Measurements from ENCODE around the gene SUPT20HL2. TPM values are rescaled to one million over a fixed set of nuclear protein-coding genes. Genes with fewer than 3 reads are reported as not detected.
"Not testable (repeated sequence)": the region's sequence is repeated elsewhere in the genome, so short reads cannot be mapped to it uniquely, and the experiment has no call there.

The SUPT20HL2 gene
- total RNA-seq (2014; rRNA removed; shearing (Covaris generic)): 0.14 TPM in 1 of 2 replicates, not detected in the other

DNA sequence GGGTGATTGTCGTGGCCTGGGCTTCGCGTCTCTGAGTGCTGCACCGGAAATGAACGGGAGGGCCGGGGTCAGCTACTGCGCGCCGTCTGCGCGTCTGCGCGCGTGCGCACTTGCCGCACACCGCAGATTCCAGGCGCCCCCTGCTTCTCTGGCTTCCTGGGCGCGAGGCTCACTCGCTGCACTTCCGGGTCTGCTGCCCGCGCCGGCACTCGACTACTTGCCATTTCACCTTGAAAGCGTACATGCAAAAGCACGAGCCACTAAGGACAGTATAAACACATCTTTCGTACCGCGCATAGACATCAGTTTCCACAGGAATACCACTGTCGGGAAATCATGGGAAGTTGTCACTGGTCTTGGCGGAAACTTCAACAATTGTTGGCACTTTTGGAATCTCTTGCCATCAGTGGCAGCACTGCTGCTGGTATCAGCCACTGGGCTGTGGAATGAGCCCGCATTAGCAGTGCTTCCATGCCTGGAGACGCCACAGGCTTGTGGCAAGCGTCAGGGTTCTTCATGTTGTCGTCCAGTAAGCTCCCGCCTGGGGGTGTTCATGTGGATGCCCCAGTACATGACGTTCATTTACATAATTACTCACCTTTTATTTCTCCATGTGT, at the start of gene SUPT20HL2:
Gene SUPT20HL2 (minus strand): TSS at position 51 of the 617 bp plus-strand sequence. CDS start 754 bp downstream, outside the sequence.
- no peak for DNase-seq
- no peaks in the 10 kb centered on the region for H3K36me3 ChIP-seq (replicated peaks; ENCODE audit: control insufficient read depth, insufficient read depth, low read length)
- H3K27me3 ChIP-seq (ENCODE audit: control insufficient read depth, insufficient read depth, low read length): no peaks in the 10 kb centered on the region
- H3K4me3 ChIP-seq (ENCODE audit: insufficient read depth, low read depth, low read length): no peak within 1 kb of the TSS

GRCh38 chrX:24362089-24362745, 48.3 kb upstream of the SUPT20HL2 start:
- not testable (repeated sequence) for DNase-seq; H3K27me3 ChIP-seq (ENCODE audit: control insufficient read depth, insufficient read depth, low read length); H3K36me3 ChIP-seq (replicated peaks; ENCODE audit: control insufficient read depth, insufficient read depth, low read length); H3K4me3 ChIP-seq (ENCODE audit: insufficient read depth, low read depth, low read length)

GRCh38 chrX:24360272-24360671, 46.4 kb upstream of the SUPT20HL2 start, which contains the start of gene SUPT20HL1:
SUPT20HL1 (plus strand) TSS chrX:24360639; CDS start chrX:24362761, 2,122 bp downstream.
- Histone ChIP-seq H3K36me3 (replicated peaks; ENCODE audit: control insufficient read depth, insufficient read depth, low read length) (no peaks in the 10 kb centered on the region), H3K27me3 (ENCODE audit: control insufficient read depth, insufficient read depth, low read length) (no peaks in the 10 kb centered on the region), H3K4me3 (ENCODE audit: insufficient read depth, low read depth, low read length) (no peak within 1 kb of the TSS)
- no peak for DNase-seq

GRCh38 chrX:24357106-24357505, 43.2 kb upstream of the SUPT20HL2 start:
- Histone ChIP-seq H3K27me3 (ENCODE audit: control insufficient read depth, insufficient read depth, low read length) (no peaks in the 10 kb centered on the region), H3K36me3 (replicated peaks; ENCODE audit: control insufficient read depth, insufficient read depth, low read length) (no peaks in the 10 kb centered on the region), H3K4me3 (ENCODE audit: insufficient read depth, low read depth, low read length) (no peak overlapping the region)
- DNase-seq: no peak

- Histone ChIP-seq H3K4me3 (ENCODE audit: insufficient read depth, low read depth, low read length) (no peak overlapping the region), H3K27me3 (ENCODE audit: control insufficient read depth, insufficient read depth, low read length) (no peaks in the 10 kb centered on the region), H3K36me3 (replicated peaks; ENCODE audit: control insufficient read depth, insufficient read depth, low read length) (no peaks in the 10 kb centered on the region)
- no peak for DNase-seq
These were observed 41.2 kb upstream of the SUPT20HL2 start for GRCh38 chrX:24355095-24355494.

GRCh38 chrX:24350217-24350616, 36.3 kb upstream of the SUPT20HL2 start:
- H3K36me3 ChIP-seq (replicated peaks; ENCODE audit: control insufficient read depth, insufficient read depth, low read length): no peaks in the 10 kb centered on the region
- no peak overlapping the region for H3K4me3 ChIP-seq (ENCODE audit: insufficient read depth, low read depth, low read length)
- no peak for DNase-seq
- H3K27me3 ChIP-seq (ENCODE audit: control insufficient read depth, insufficient read depth, low read length): no peaks in the 10 kb centered on the region

DNA sequence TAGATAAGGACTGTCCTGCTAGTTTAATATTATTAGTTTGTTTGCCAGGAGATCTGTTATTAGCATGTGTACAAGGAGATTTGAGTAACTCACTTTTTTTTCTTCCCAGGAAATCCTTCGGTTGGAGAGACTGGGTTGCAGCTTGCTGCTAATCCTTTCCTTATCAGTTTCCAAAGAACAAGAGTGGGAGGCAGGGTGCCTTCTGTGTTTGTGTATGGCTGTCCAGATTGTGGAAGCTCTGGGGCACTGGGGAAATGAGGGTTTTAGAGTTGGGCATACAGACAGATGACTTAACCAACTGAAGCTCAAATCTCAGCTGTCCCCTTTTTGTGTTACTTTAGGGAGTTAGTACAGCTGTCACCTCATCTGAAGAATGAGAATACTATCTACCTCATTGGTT, 34.0 kb upstream of the SUPT20HL2 start:
- Histone ChIP-seq H3K36me3 (replicated peaks; ENCODE audit: control insufficient read depth, insufficient read depth, low read length) (no peaks in the 10 kb centered on the region), H3K4me3 (ENCODE audit: insufficient read depth, low read depth, low read length) (no peak overlapping the region), H3K27me3 (ENCODE audit: control insufficient read depth, insufficient read depth, low read length) (no peaks in the 10 kb centered on the region)
- DNase-seq: no peak

- DNase-seq: no peak
- no peaks in the 10 kb centered on the region for H3K36me3 ChIP-seq (replicated peaks; ENCODE audit: control insufficient read depth, insufficient read depth, low read length)
- no peaks in the 10 kb centered on the region for H3K27me3 ChIP-seq (ENCODE audit: control insufficient read depth, insufficient read depth, low read length)
- no peak overlapping the region for H3K4me3 ChIP-seq (ENCODE audit: insufficient read depth, low read depth, low read length)
These were observed 29.9 kb upstream of the SUPT20HL2 start for GRCh38 chrX:24343719-24344118.

DNA sequence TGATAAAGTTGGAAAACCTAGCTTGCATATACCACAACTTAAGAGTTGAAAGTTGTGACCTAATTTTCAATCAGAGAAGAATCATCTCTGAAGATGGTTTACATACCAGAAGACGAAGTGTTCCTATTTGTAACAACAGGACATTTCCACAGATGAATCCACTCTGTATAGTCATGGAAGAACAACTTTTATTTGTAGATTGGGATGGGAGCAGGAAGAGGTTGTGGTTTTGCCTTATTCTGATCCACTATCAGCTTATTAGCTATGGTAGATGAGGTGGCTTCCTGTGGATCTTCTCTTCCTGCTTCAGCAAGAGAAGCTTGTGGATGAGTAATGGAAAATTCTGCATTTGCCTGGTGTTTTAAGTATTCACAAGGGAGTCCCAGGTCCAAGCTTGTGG, 27.9 kb upstream of the SUPT20HL2 start:
- H3K4me3 ChIP-seq (ENCODE audit: insufficient read depth, low read depth, low read length): no peak overlapping the region
- DNase-seq: no peak
- H3K27me3 ChIP-seq (ENCODE audit: control insufficient read depth, insufficient read depth, low read length): no peaks in the 10 kb centered on the region

GRCh38 chrX:24340501-24340900, 26.6 kb upstream of the SUPT20HL2 start:
- no peaks in the 10 kb centered on the region for H3K36me3 ChIP-seq (replicated peaks; ENCODE audit: control insufficient read depth, insufficient read depth, low read length)
- H3K4me3 ChIP-seq (ENCODE audit: insufficient read depth, low read depth, low read length): no peak overlapping the region
- H3K27me3 ChIP-seq (ENCODE audit: control insufficient read depth, insufficient read depth, low read length): no peaks in the 10 kb centered on the region
- no peak for DNase-seq

More for the DNA sequence above, 27.9 kb upstream of the SUPT20HL2 start:
- H3K36me3 ChIP-seq (replicated peaks; ENCODE audit: control insufficient read depth, insufficient read depth, low read length): no peaks in the 10 kb centered on the region

- Histone ChIP-seq H3K27me3 (ENCODE audit: control insufficient read depth, insufficient read depth, low read length) (no peaks in the 10 kb centered on the region), H3K36me3 (replicated peaks; ENCODE audit: control insufficient read depth, insufficient read depth, low read length) (no peaks in the 10 kb centered on the region), H3K4me3 (ENCODE audit: insufficient read depth, low read depth, low read length) (no peak overlapping the region)
- DNase-seq: no peak
These were observed 26.0 kb upstream of the SUPT20HL2 start for GRCh38 chrX:24339911-24340310.

GRCh38 chrX:24335871-24336270, 22.0 kb upstream of the SUPT20HL2 start:
- no peak overlapping the region for H3K4me3 ChIP-seq (ENCODE audit: insufficient read depth, low read depth, low read length)
- no peaks in the 10 kb centered on the region for H3K27me3 ChIP-seq (ENCODE audit: control insufficient read depth, insufficient read depth, low read length)
- no peaks in the 10 kb centered on the region for H3K36me3 ChIP-seq (replicated peaks; ENCODE audit: control insufficient read depth, insufficient read depth, low read length)
- DNase-seq: no peak

DNA sequence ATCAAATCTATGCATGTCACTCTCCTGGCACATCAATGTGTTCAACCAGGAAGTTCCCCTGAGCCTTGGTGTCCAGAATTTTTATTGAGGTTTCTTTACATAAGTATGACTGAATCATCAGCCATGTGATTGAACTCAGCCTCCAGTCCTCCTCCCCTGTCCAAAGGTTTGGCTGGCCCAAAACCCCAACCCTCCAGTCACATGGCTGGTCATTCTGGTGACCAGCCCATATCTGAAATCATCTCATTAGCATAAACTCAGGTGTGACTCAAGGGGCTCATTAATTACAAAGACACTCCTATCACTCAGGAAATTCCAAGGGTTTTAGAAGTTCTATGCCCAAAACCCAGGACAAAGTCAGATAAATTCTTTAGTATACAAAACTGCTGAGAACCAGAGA, 20.6 kb upstream of the SUPT20HL2 start:
- Histone ChIP-seq H3K4me3 (ENCODE audit: insufficient read depth, low read depth, low read length) (no peak overlapping the region), H3K36me3 (replicated peaks; ENCODE audit: control insufficient read depth, insufficient read depth, low read length) (no peaks in the 10 kb centered on the region), H3K27me3 (ENCODE audit: control insufficient read depth, insufficient read depth, low read length) (no peaks in the 10 kb centered on the region)
- DNase-seq: no peak

DNA sequence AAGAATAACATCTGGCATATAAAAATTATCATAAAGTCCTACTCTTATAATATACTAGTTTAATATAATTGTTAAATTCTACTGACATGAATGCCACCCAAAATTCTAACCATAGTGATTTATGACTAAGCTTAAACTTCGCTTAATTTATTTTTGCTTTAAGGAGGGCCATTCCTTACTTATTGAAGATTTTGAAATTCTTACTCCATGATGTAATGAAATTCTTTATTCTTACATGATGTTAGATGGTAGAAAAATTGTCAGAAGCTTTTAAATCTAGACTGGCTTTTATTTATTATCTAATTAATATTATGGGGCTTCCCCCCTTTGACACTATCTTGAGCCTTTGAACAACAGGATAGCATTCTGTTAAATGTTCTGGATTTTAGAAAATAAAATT, 19.5 kb upstream of the SUPT20HL2 start:
- no peak for DNase-seq
- Histone ChIP-seq H3K36me3 (replicated peaks; ENCODE audit: control insufficient read depth, insufficient read depth, low read length) (no peaks in the 10 kb centered on the region), H3K27me3 (ENCODE audit: control insufficient read depth, insufficient read depth, low read length) (no peaks in the 10 kb centered on the region), H3K4me3 (ENCODE audit: insufficient read depth, low read depth, low read length) (no peak overlapping the region)

GRCh38 chrX:24332878-24333277, 19.0 kb upstream of the SUPT20HL2 start:
- Histone ChIP-seq H3K36me3 (replicated peaks; ENCODE audit: control insufficient read depth, insufficient read depth, low read length) (no peaks in the 10 kb centered on the region), H3K4me3 (ENCODE audit: insufficient read depth, low read depth, low read length) (no peak overlapping the region), H3K27me3 (ENCODE audit: control insufficient read depth, insufficient read depth, low read length) (no peaks in the 10 kb centered on the region)
- no peak for DNase-seq

Measured in H7 (cell line).